K562 treated with DMSO at 1 percent for 24 hours (cell line): Measurements from ENCODE around the gene COL4A3. TPM values are rescaled to one million over a fixed set of nuclear protein-coding genes. Genes with fewer than 3 reads are reported as not detected.

ENCODE experiments used
- total RNA-seq: library from RNA; unstranded; fragments of 300-600 nt; gene quantifications from 2 replicates; pipeline ENCODE4 v1.2.3, GENCODE V29; 2022; ENCODE audit warnings: low read depth; ENCODE audit not compliant: insufficient read depth

COL4A3 gene
- total RNA-seq = 0.17 TPM in 1 of 2 replicates, not detected in the other

DNA sequence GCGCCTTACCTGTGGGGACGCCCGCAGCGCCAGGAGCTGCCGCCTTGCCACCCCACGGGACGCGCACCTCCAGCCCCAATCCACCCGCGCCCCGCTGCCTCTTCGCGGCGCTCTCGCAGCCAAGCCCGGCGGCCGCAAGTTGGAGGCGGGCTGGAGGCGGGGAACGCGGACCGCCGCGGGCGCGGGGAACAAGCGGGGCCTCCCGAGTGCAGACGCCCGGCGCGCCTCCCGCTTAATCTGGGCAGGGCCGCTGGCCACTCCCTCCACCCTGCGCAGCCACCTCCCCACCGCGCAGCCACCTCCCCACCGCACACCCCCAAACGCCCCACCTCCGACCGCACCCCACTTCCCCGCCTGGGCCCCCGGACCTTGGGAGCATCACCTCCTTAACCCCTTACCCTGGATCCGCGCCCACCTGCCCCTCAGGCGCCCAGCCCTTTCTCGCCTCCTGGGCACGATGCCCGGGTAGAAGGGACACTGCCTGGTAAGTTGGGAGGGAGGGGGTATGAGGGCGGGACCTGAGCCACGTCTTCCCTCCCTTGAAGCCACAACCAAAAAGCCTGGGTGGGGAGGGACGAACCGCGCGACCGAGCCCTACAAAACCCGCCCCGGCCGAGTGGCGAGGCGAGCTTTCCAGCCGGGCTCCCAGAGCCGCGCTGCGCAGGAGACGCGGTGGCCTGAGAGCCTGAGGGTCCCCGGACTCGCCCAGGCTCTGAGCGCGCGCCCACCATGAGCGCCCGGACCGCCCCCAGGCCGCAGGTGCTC, at the start of gene COL4A3, which contains the start of gene COL4A4:
Gene COL4A3, plus strand, starts transcription at position 627 of the 765 bp plus-strand sequence. Its CDS starts 103 bp downstream, at position 730.
Gene COL4A4, minus strand, starts transcription at position 208 of the 765 bp plus-strand sequence. CDS start 16,722 bp downstream, outside the sequence.

DNA sequence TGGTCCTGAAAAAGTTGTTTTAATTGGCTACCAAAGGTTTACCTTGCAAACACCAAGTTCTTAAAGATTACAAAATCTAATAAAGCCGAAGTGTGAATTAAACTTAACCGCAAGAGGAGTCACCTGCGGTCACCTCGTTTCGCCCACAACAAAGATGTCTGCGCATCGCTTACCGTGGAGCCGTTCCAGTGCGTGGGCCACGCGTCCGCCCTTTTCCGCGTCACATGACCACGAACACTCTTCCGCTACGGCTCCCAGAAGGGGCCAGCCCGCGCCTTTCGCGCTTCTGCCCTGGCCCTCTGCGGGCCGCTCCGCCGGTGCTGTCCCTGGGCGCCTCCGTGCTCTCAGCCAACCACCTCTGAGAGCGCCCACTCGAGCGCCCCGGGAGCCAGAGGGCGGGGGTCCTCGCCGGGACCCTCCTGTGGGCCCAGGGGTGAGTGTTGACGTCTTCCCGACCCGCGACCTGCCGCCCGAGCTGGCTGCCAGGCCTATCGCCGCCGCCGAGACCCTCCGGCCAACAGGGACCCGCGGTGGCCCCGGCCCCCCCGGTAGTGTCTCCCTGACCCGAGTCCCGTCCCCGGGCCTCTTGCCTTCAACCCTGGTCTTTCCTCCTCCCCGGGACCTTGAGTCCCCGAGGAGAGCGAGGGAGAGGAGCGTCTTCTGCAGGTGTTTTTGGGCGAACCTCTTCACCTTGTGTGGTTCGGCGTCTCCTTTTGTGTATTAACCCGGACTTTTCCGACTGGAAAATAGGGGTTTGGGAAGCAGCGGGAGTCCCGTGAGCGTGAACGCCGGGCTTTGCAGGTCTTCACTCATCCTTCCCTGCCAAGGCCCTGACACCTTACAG, 160.8 kb downstream of the COL4A3 start, which contains the start of gene MFF:
Gene MFF, plus strand, starts transcription at position 257 of the 844 bp plus-strand sequence. CDS start 5,415 bp downstream, outside the sequence.

Other genes with a start within 250 kb of the COL4A3 start
- 0.02 TPM in 1 of 2 replicates, not detected in the other for gene COL4A4, start 419 bp upstream of the COL4A3 start, total RNA-seq
- gene MFF, start 160.6 kb downstream of the COL4A3 start, total RNA-seq = 24.7 and 31.0 TPM in 2 replicates
- not detected in 2 replicates for gene TM4SF20, start 214.7 kb downstream of the COL4A3 start, total RNA-seq
- not detected in 2 replicates for gene SCYGR1, start 223.3 kb downstream of the COL4A3 start, total RNA-seq